Suprapubic skin (tissue), 3 donors: ENCODE data around the gene SPTB.

Experiments used
- POLR2AphosphoS5 ChIP-seq, 3 donors: sonication (generic); formaldehyde crosslinking; IDR thresholded peaks; one replicate each; pipeline ENCODE4 v1.6.1; 2017; ENCODE audit warnings: antibody characterized with exemption in 3 of 3
- TF ChIP-seq, protein P1 (sequence below), 2 donors: fragments of 200-600 bp in 1 of 2; fragments of 450-650 bp in 1 of 2; sonication (generic) in 1 of 2; IDR thresholded peaks; one replicate each; pipeline ENCODE4 v1.5.1; 2016 to 2019; ENCODE audit warnings: antibody characterized with exemption in 2 of 2, mild to moderate bottlenecking in 1 of 2, moderate library complexity in 1 of 2

DNA sequence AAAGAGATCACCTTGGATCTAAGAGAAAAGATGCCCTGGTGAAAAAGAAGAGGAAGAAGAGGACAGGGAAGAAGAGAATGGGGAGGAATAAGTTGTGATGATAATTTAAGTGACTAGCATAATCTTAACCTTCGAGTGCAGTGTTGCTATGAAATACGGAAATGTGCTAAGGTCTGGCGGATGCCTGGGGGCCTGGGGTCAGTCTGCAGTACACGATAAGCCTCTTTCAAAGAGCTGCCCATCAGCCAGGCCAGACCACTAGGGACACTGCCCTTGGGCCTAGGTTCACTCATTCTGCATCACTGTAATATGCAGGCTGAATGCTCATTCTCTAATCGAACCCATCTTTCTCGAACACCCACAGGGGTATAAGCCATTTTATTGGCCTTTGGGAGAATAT lies 92.1 kb downstream of the SPTB start:
- TF ChIP-seq, protein P1, sequence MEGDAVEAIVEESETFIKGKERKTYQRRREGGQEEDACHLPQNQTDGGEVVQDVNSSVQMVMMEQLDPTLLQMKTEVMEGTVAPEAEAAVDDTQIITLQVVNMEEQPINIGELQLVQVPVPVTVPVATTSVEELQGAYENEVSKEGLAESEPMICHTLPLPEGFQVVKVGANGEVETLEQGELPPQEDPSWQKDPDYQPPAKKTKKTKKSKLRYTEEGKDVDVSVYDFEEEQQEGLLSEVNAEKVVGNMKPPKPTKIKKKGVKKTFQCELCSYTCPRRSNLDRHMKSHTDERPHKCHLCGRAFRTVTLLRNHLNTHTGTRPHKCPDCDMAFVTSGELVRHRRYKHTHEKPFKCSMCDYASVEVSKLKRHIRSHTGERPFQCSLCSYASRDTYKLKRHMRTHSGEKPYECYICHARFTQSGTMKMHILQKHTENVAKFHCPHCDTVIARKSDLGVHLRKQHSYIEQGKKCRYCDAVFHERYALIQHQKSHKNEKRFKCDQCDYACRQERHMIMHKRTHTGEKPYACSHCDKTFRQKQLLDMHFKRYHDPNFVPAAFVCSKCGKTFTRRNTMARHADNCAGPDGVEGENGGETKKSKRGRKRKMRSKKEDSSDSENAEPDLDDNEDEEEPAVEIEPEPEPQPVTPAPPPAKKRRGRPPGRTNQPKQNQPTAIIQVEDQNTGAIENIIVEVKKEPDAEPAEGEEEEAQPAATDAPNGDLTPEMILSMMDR (IDR thresholded peaks at IDR 0.05), result no peak
- no peak for TF ChIP-seq POLR2AphosphoS5 (IDR thresholded peaks at IDR 0.05)
